CD14-positive monocyte (primary cell): ENCODE data around the gene FOXJ2. TPM values are rescaled to one million over a fixed set of nuclear protein-coding genes. Genes with fewer than 3 reads are reported as not detected.

Experiments used
- DNase-seq, 3 donors: peaks; one replicate each; pipeline ENCODE4 v3.0.0-alpha.2; 2011 to 2022
- H2AFZ ChIP-seq: 2 replicates; pipeline ENCODE4 v1.6.0; 2012; ENCODE audit warnings: mild to moderate bottlenecking, low read depth, low read length, inconsistent platforms; ENCODE audit not compliant: insufficient read depth, poor library complexity, severe bottlenecking
- H3K27ac ChIP-seq, 2 donors: 1 replicate in 1 of 2; 2 replicates in 1 of 2; pipeline ENCODE4 v1.5.1; 2012 to 2013; ENCODE audit warnings: low read length in 2 of 2, control low read depth in 1 of 2, inconsistent platforms in 1 of 2, low read depth in 1 of 2, mild to moderate bottlenecking in 1 of 2
- H3K27me3 ChIP-seq, 2 donors: one replicate each; pipeline versions ENCODE4 v1.6.0 to v1.6.1; 2011 to 2013; ENCODE audit warnings: low read length in 2 of 2; ENCODE audit not compliant: control insufficient read depth in 2 of 2, insufficient read depth in 2 of 2
- H3K36me3 ChIP-seq, 2 donors: replicated peaks in 1 of 2; 1 replicate in 1 of 2; 2 replicates in 1 of 2; pipeline versions ENCODE4 v1.5.1 to v1.6.1; 2012 to 2013; ENCODE audit warnings: low read length in 2 of 2, control low read depth in 1 of 2, inconsistent platforms in 1 of 2, mild to moderate bottlenecking in 1 of 2; ENCODE audit not compliant: insufficient read depth in 2 of 2, control insufficient read depth in 1 of 2
- H3K4me1 ChIP-seq, 2 donors: 1 replicate in 1 of 2; 2 replicates in 1 of 2; pipeline versions ENCODE4 v1.5.1 to v1.6.1; 2012 to 2013; ENCODE audit warnings: low read length in 2 of 2, control low read depth in 1 of 2, inconsistent platforms in 1 of 2, mild to moderate bottlenecking in 1 of 2, moderate library complexity in 1 of 2; ENCODE audit not compliant: insufficient read depth in 2 of 2, control insufficient read depth in 1 of 2
- H3K4me2 ChIP-seq: replicated peaks from 2 replicates; pipeline ENCODE3; 2012; ENCODE audit warnings: low read length, moderate library complexity, mild to moderate bottlenecking; ENCODE audit not compliant: poor library complexity, severe bottlenecking; ENCODE audit errors: extremely low read depth
- H3K4me3 ChIP-seq, 3 experiments: fragments of 200-600 bp in 1 of 3; sonication (generic) in 1 of 3; replicated peaks in 1 of 3; 1 replicate in 2 of 3; 2 replicates in 1 of 3; pipeline ENCODE4 v1.5.1; 2011 to 2013; ENCODE audit warnings: low read length in 3 of 3, mild to moderate bottlenecking in 3 of 3, control low read depth in 2 of 3, low read depth in 2 of 3, inconsistent platforms in 1 of 3, moderate library complexity in 1 of 3
- H3K79me2 ChIP-seq: 2 replicates; pipeline ENCODE4 v1.6.0; 2012; ENCODE audit warnings: mild to moderate bottlenecking, control low read depth, inconsistent platforms, low read length, moderate library complexity; ENCODE audit not compliant: insufficient read depth
- H3K9ac ChIP-seq: 2 replicates; pipeline ENCODE4 v1.6.0; 2017; ENCODE audit warnings: low read length, mild to moderate bottlenecking; ENCODE audit not compliant: insufficient read depth, poor library complexity, severe bottlenecking
- H3K9me3 ChIP-seq, 2 donors: replicated peaks in 1 of 2; 1 replicate in 1 of 2; 2 replicates in 1 of 2; pipeline versions ENCODE4 v1.5.1 to v1.6.1; 2012 to 2013; ENCODE audit warnings: low read length in 2 of 2, control low read depth in 1 of 2; ENCODE audit not compliant: control insufficient read depth in 1 of 2, insufficient read depth in 1 of 2
- H4K20me1 ChIP-seq: 2 replicates; pipeline ENCODE4 v1.6.0; 2012; ENCODE audit warnings: mild to moderate bottlenecking, low read length, control low read depth, moderate library complexity; ENCODE audit not compliant: insufficient read depth
- H3K27ac Mint-ChIP-seq, 7 donors: one replicate each; pipeline ENCODE4 v1.8.0; 2020; ENCODE audit warnings: mild to moderate bottlenecking in 7 of 7, mixed read lengths in 7 of 7, moderate library complexity in 6 of 7, inconsistent platforms in 2 of 7
- H3K27me3 Mint-ChIP-seq, 3 donors: one replicate each; pipeline ENCODE4 v1.8.0; 2021 to 2022; ENCODE audit warnings: low read depth in 3 of 3, mild to moderate bottlenecking in 3 of 3, mixed read lengths in 3 of 3, moderate library complexity in 3 of 3, inconsistent platforms in 1 of 3
- H3K36me3 Mint-ChIP-seq, 2 donors: one replicate each; pipeline ENCODE4 v1.8.0; 2020; ENCODE audit warnings: mixed read lengths in 2 of 2, inconsistent platforms in 1 of 2, mild to moderate bottlenecking in 1 of 2
- H3K4me1 Mint-ChIP-seq: one replicate; pipeline ENCODE4 v1.8.0; 2020; ENCODE audit warnings: mild to moderate bottlenecking, mixed read lengths
- H3K4me3 Mint-ChIP-seq, 2 donors: one replicate each; pipeline ENCODE4 v1.8.0; 2020; ENCODE audit warnings: mild to moderate bottlenecking in 2 of 2, mixed read lengths in 2 of 2, moderate library complexity in 1 of 2
- H3K9me3 Mint-ChIP-seq, 7 donors: one replicate each; pipeline ENCODE4 v1.8.0; 2020 to 2022; ENCODE audit warnings: mixed read lengths in 7 of 7, mild to moderate bottlenecking in 6 of 7, moderate library complexity in 6 of 7, inconsistent platforms in 2 of 7
- WGBS: methylation state at CpG from one replicate; pipeline ENCODE4 v1.1.5; 2013; ENCODE audit warnings: missing lambda C conversion rate; ENCODE audit not compliant: insufficient coverage; 5-methylcytosine and 5-hydroxymethylcytosine counted together
- intact Hi-C, 2 donors: fragments of 100-400 bp; cut with micrococcal nuclease; formaldehyde crosslinking; loops; one replicate each; pipeline versions ENCODE4 v1.15.0 to v1.15.1; 2023
- polyA plus RNA-seq, 3 donors: library from polyadenylated mRNA; depleted of rRNA in 1 of 3; unstranded in 2 of 3; stranded (reverse) in 1 of 3; fragments of 300-500 nt in 2 of 3; fragments of >200 nt in 1 of 3; fragmentation: Illumina TruSeq in 2 of 3; gene quantifications; 1 replicate in 2 of 3; 2 replicates in 1 of 3; pipeline ENCODE4 v1.2.3, GENCODE V29; 2012 to 2021
- TF ChIP-seq, protein P1 (sequence below): fragments of 200-600 bp; IDR thresholded peaks from one replicate; pipeline ENCODE4 v1.8.0; 2022; ENCODE audit warnings: antibody characterized with exemption, mild to moderate bottlenecking

The FOXJ2 gene
- polyA plus RNA-seq, 3 donors, result 4.9 to 15.0 (median 7.4) TPM

DNA sequence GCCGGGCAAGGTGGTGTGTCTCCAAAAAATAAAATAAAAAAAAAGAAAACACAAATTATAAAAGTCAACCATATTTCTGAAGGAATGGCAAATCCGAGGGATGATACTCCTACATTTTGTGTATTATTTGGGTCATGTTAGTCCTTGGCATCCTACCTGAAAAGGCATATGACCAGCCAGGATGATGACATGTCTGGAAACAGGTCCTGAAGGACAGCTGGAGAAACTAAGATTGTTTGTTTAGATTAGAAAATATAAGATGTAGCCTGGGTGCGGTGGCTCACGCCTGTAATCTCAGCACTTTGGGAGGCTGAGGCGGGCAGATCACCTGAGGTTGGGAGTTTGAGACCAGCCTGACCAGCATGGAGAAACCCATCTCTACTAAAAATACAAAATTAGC lies 47.6 kb upstream of the FOXJ2 start:
- TF ChIP-seq, protein P1, sequence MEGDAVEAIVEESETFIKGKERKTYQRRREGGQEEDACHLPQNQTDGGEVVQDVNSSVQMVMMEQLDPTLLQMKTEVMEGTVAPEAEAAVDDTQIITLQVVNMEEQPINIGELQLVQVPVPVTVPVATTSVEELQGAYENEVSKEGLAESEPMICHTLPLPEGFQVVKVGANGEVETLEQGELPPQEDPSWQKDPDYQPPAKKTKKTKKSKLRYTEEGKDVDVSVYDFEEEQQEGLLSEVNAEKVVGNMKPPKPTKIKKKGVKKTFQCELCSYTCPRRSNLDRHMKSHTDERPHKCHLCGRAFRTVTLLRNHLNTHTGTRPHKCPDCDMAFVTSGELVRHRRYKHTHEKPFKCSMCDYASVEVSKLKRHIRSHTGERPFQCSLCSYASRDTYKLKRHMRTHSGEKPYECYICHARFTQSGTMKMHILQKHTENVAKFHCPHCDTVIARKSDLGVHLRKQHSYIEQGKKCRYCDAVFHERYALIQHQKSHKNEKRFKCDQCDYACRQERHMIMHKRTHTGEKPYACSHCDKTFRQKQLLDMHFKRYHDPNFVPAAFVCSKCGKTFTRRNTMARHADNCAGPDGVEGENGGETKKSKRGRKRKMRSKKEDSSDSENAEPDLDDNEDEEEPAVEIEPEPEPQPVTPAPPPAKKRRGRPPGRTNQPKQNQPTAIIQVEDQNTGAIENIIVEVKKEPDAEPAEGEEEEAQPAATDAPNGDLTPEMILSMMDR, result no peak
- H3K9ac ChIP-seq, result no peak overlapping the region
- H3K4me3 Mint-ChIP-seq, result no peak overlapping the region

DNA sequence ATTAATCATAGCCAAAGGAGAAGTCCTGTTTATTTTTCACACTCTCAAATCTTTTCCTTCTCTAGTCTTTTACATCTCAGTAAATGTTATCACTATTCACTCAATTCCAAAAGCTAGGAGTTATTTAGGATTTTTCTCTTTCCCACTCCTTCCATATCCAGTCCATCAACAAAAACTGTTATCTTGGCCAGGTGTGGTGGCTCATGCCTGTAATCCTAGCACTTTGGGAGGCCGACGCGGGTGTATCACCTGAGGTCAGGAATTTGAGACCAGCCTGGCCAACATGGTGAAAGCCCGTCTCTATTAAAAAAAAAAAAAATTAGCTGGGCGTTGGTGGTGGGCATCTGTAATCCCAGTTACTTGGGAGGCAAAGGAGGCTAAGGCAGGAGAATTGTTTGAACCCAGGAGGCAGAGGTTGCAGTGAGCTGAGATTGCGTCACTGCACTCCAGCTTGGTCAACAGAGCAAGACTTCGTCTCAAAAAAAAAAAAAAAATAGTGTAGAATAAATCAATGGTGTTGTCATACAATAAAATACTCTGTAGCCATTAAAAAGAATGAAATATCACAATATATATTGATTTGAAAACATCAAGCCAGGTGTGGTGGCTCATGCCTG lies 46.6 kb upstream of the FOXJ2 start:
- H3K27ac ChIP-seq, result peak overlapping the region in 1 of 2 donors; percentile 81
- Mint-ChIP-seq H3K27me3 (peaks cover 0 to 1% (median 0%) of the 10 kb centered on the region in 3 donors), H3K36me3 (peaks cover 0 to 1% of the 10 kb centered on the region in 2 donors), H3K4me1 (peaks cover 43% of the 10 kb centered on the region), H3K27ac (peak overlapping the region in 6 of 7 donors; percentile 73 to 96 (median 92)), H3K9me3 (peaks cover 0 to 1% (median 0%) of the 10 kb centered on the region in 7 donors), H3K4me3 (no peak overlapping the region)
- no peak for DNase-seq
- H3K79me2 ChIP-seq, result no peaks in the 10 kb centered on the region
- no peak overlapping the region for H3K4me3 ChIP-seq
- intact Hi-C loops, result no loop called here
- H3K4me2 ChIP-seq, result no peak overlapping the region
- no peak overlapping the region for H2AFZ ChIP-seq
- no peaks in the 10 kb centered on the region for H4K20me1 ChIP-seq
- peaks cover 37 to 46% of the 10 kb centered on the region in 2 donors for H3K4me1 ChIP-seq
- TF ChIP-seq, protein P1, result no peak
- no peaks in the 10 kb centered on the region for H3K36me3 ChIP-seq
- no peak overlapping the region for H3K9ac ChIP-seq
- 100% methylated on average over 3 of the region's 7 CpGs for WGBS
- H3K27me3 ChIP-seq, result no peaks in the 10 kb centered on the region
- H3K9me3 ChIP-seq, result no peaks in the 10 kb centered on the region

More for the DNA sequence above, 47.6 kb upstream of the FOXJ2 start:
- Mint-ChIP-seq H3K36me3 (no peaks in the 10 kb centered on the region), H3K4me1 (peaks cover 33% of the 10 kb centered on the region), H3K9me3 (no peaks in the 10 kb centered on the region), H3K27ac (no peak overlapping the region), H3K27me3 (peaks cover 0 to 1% (median 0%) of the 10 kb centered on the region in 3 donors)
- WGBS, result no CpG with 5 or more reads among the region's 5 CpGs
- DNase-seq, result no peak
- Histone ChIP-seq H3K4me2 (no peak overlapping the region), H3K36me3 (no peaks in the 10 kb centered on the region), H3K27ac (no peak overlapping the region), H4K20me1 (no peaks in the 10 kb centered on the region), H3K4me1 (peaks cover 28 to 37% of the 10 kb centered on the region in 2 donors), H3K27me3 (no peaks in the 10 kb centered on the region), H3K9me3 (no peaks in the 10 kb centered on the region), H2AFZ (no peak overlapping the region), H3K4me3 (no peak overlapping the region), H3K79me2 (no peaks in the 10 kb centered on the region)
- intact Hi-C loops, result no loop called here
